Measurements from ENCODE around the gene TECR. TPM values are rescaled to one million over a fixed set of nuclear protein-coding genes. Genes with fewer than 3 reads are reported as not detected.

Gene TECR
- polyA plus RNA-seq (2013, experiment 1 of 2): 154 TPM
- 152 TPM for polyA plus RNA-seq (2013, experiment 2 of 2)

- Histone ChIP-seq H4K5ac (ENCODE audit: low read length) (no peak within 1 kb of the TSS), H2BK15ac (replicated peaks; ENCODE audit: low read depth) (no peak within 1 kb of the TSS), H3K4me3 (ENCODE audit: low read length) (peak within 1 kb of the TSS; percentile 92), H4K8ac (ENCODE audit: low read depth, low read length) (no peak within 1 kb of the TSS), H3K23ac (ENCODE audit: low read length) (no peak within 1 kb of the TSS), H3K79me1 (ENCODE audit: low read length) (peaks cover 9% of the 10 kb centered on the region), H3K27me3 (ENCODE audit: insufficient read depth, low read length, poor library complexity) (no peaks in the 10 kb centered on the region), H3K36me3 (ENCODE audit: control insufficient read depth, insufficient read depth, low read length) (no peaks in the 10 kb centered on the region), H2AK5ac (ENCODE audit: low read length) (no peak within 1 kb of the TSS), H3K18ac (ENCODE audit: low read length) (peak within 1 kb of the TSS; percentile 15), H3K4ac (ENCODE audit: low read depth, low read length) (no peak within 1 kb of the TSS), H3K56ac (ENCODE audit: low read length) (peak within 1 kb of the TSS; percentile 99), H3K27ac (ENCODE audit: low read depth, low read length) (peak within 1 kb of the TSS; percentile 31), H3K9ac (ENCODE audit: low read length) (peak within 1 kb of the TSS; percentile 94), H3K4me1 (ENCODE audit: control insufficient read depth, low read depth, low read length) (no peaks in the 10 kb centered on the region), H3K79me2 (ENCODE audit: control insufficient read depth, insufficient read depth, low read length) (peaks cover 18% of the 10 kb centered on the region), H2BK5ac (ENCODE audit: low read length) (peak within 1 kb of the TSS; percentile 91), H3K4me2 (ENCODE audit: low read length) (peak within 1 kb of the TSS; percentile 94), H2BK120ac (ENCODE audit: low read depth, low read length) (no peak within 1 kb of the TSS)
- DNase-seq: peak; percentile 100
- no CpG with 5 or more reads among the region's 59 CpGs for WGBS (ENCODE audit: extremely low coverage, insufficient coverage, low lambda C conversion rate)
Observed at GRCh38 chr19:14529254-14530004, at the start of gene TECR. Gene TECR (plus strand): TSS chr19:14529594. CDS start chr19:14529697, 103 bp downstream.

- Histone ChIP-seq H3K4me2 (ENCODE audit: low read length) (no peak overlapping the region), H3K79me1 (ENCODE audit: low read length) (no peaks in the 10 kb centered on the region), H3K27ac (ENCODE audit: low read depth, low read length) (no peak overlapping the region), H4K8ac (ENCODE audit: low read depth, low read length) (no peak overlapping the region), H3K56ac (ENCODE audit: low read length) (no peak overlapping the region), H3K4me1 (ENCODE audit: control insufficient read depth, low read depth, low read length) (peaks cover 2% of the 10 kb centered on the region), H2BK120ac (ENCODE audit: low read depth, low read length) (no peak overlapping the region), H4K5ac (ENCODE audit: low read length) (no peak overlapping the region), H3K9ac (ENCODE audit: low read length) (peak overlapping the region; percentile 20), H2BK5ac (ENCODE audit: low read length) (no peak overlapping the region), H3K23ac (ENCODE audit: low read length) (no peak overlapping the region), H3K18ac (ENCODE audit: low read length) (no peak overlapping the region), H2AK5ac (ENCODE audit: low read length) (no peak overlapping the region), H3K27me3 (ENCODE audit: insufficient read depth, low read length, poor library complexity) (no peaks in the 10 kb centered on the region), H3K4me3 (ENCODE audit: low read length) (no peak overlapping the region), H2BK15ac (replicated peaks; ENCODE audit: low read depth) (no peak overlapping the region), H3K36me3 (ENCODE audit: control insufficient read depth, insufficient read depth, low read length) (no peaks in the 10 kb centered on the region), H3K79me2 (ENCODE audit: control insufficient read depth, insufficient read depth, low read length) (no peaks in the 10 kb centered on the region), H3K4ac (ENCODE audit: low read depth, low read length) (no peak overlapping the region)
- peak; percentile 82 for DNase-seq
- no CpG with 5 or more reads among the region's 43 CpGs for WGBS (ENCODE audit: extremely low coverage, insufficient coverage, low lambda C conversion rate)
Observed at GRCh38 chr19:14479975-14480699, 49.3 kb upstream of the TECR start.

- Histone ChIP-seq H3K79me2 (ENCODE audit: control insufficient read depth, insufficient read depth, low read length) (no peaks in the 10 kb centered on the region), H2BK15ac (replicated peaks; ENCODE audit: low read depth) (no peak overlapping the region), H3K9ac (ENCODE audit: low read length) (no peak overlapping the region), H3K36me3 (ENCODE audit: control insufficient read depth, insufficient read depth, low read length) (no peaks in the 10 kb centered on the region), H3K56ac (ENCODE audit: low read length) (no peak overlapping the region), H2BK120ac (ENCODE audit: low read depth, low read length) (no peak overlapping the region), H3K4ac (ENCODE audit: low read depth, low read length) (no peak overlapping the region), H3K4me1 (ENCODE audit: control insufficient read depth, low read depth, low read length) (peaks cover 2% of the 10 kb centered on the region), H3K23ac (ENCODE audit: low read length) (no peak overlapping the region), H3K4me2 (ENCODE audit: low read length) (no peak overlapping the region), H3K27me3 (ENCODE audit: insufficient read depth, low read length, poor library complexity) (no peaks in the 10 kb centered on the region), H4K5ac (ENCODE audit: low read length) (no peak overlapping the region), H2BK5ac (ENCODE audit: low read length) (no peak overlapping the region), H3K79me1 (ENCODE audit: low read length) (no peaks in the 10 kb centered on the region), H2AK5ac (ENCODE audit: low read length) (no peak overlapping the region), H3K27ac (ENCODE audit: low read depth, low read length) (no peak overlapping the region), H3K18ac (ENCODE audit: low read length) (no peak overlapping the region), H3K4me3 (ENCODE audit: low read length) (no peak overlapping the region), H4K8ac (ENCODE audit: low read depth, low read length) (no peak overlapping the region)
- no CpG with 5 or more reads among the region's 5 CpGs for WGBS (ENCODE audit: extremely low coverage, insufficient coverage, low lambda C conversion rate)
- DNase-seq: no peak
Observed at GRCh38 chr19:14480700-14481079, 48.7 kb upstream of the TECR start.

GRCh38 chr19:14482172-14482941 lies 47.0 kb upstream of the TECR start:
- Histone ChIP-seq H2BK120ac (ENCODE audit: low read depth, low read length) (no peak overlapping the region), H4K8ac (ENCODE audit: low read depth, low read length) (no peak overlapping the region), H2AK5ac (ENCODE audit: low read length) (no peak overlapping the region), H2BK5ac (ENCODE audit: low read length) (no peak overlapping the region), H3K27me3 (ENCODE audit: insufficient read depth, low read length, poor library complexity) (no peaks in the 10 kb centered on the region), H3K36me3 (ENCODE audit: control insufficient read depth, insufficient read depth, low read length) (no peaks in the 10 kb centered on the region), H4K5ac (ENCODE audit: low read length) (no peak overlapping the region), H3K79me1 (ENCODE audit: low read length) (peaks cover 3% of the 10 kb centered on the region), H3K18ac (ENCODE audit: low read length) (no peak overlapping the region), H3K79me2 (ENCODE audit: control insufficient read depth, insufficient read depth, low read length) (no peaks in the 10 kb centered on the region), H3K27ac (ENCODE audit: low read depth, low read length) (no peak overlapping the region), H2BK15ac (replicated peaks; ENCODE audit: low read depth) (no peak overlapping the region), H3K4me2 (ENCODE audit: low read length) (no peak overlapping the region), H3K4me3 (ENCODE audit: low read length) (no peak overlapping the region), H3K23ac (ENCODE audit: low read length) (no peak overlapping the region), H3K56ac (ENCODE audit: low read length) (no peak overlapping the region), H3K4ac (ENCODE audit: low read depth, low read length) (no peak overlapping the region), H3K4me1 (ENCODE audit: control insufficient read depth, low read depth, low read length) (peaks cover 2% of the 10 kb centered on the region), H3K9ac (ENCODE audit: low read length) (no peak overlapping the region)
- WGBS (ENCODE audit: extremely low coverage, insufficient coverage, low lambda C conversion rate): no CpG with 5 or more reads among the region's 18 CpGs
- DNase-seq: no peak

GRCh38 chr19:14487370-14488125 lies 41.8 kb upstream of the TECR start:
- Histone ChIP-seq H2BK15ac (replicated peaks; ENCODE audit: low read depth) (no peak overlapping the region), H2BK5ac (ENCODE audit: low read length) (no peak overlapping the region), H3K36me3 (ENCODE audit: control insufficient read depth, insufficient read depth, low read length) (no peaks in the 10 kb centered on the region), H4K5ac (ENCODE audit: low read length) (no peak overlapping the region), H3K4me1 (ENCODE audit: control insufficient read depth, low read depth, low read length) (no peaks in the 10 kb centered on the region), H3K56ac (ENCODE audit: low read length) (no peak overlapping the region), H3K18ac (ENCODE audit: low read length) (no peak overlapping the region), H3K27ac (ENCODE audit: low read depth, low read length) (no peak overlapping the region), H3K27me3 (ENCODE audit: insufficient read depth, low read length, poor library complexity) (no peaks in the 10 kb centered on the region), H3K4me2 (ENCODE audit: low read length) (no peak overlapping the region), H3K4ac (ENCODE audit: low read depth, low read length) (no peak overlapping the region), H2BK120ac (ENCODE audit: low read depth, low read length) (no peak overlapping the region), H3K4me3 (ENCODE audit: low read length) (no peak overlapping the region), H2AK5ac (ENCODE audit: low read length) (no peak overlapping the region), H4K8ac (ENCODE audit: low read depth, low read length) (no peak overlapping the region), H3K79me2 (ENCODE audit: control insufficient read depth, insufficient read depth, low read length) (no peaks in the 10 kb centered on the region), H3K79me1 (ENCODE audit: low read length) (peaks cover 4% of the 10 kb centered on the region), H3K9ac (ENCODE audit: low read length) (no peak overlapping the region), H3K23ac (ENCODE audit: low read length) (no peak overlapping the region)
- no peak for DNase-seq
- no CpG with 5 or more reads among the region's 16 CpGs for WGBS (ENCODE audit: extremely low coverage, insufficient coverage, low lambda C conversion rate)
